Left ventricle myocardium inferior (tissue), 1 donor: ENCODE measurements around the gene PCDHB7. TPM values are rescaled to one million over a fixed set of nuclear protein-coding genes. Genes with fewer than 3 reads are reported as not detected.
A peak's percentile ranks its signal among the peaks of the same experiment; 100 is the strongest.
"Not testable (repeated sequence)": the region's sequence is repeated elsewhere in the genome, so short reads cannot be mapped to it uniquely, and the experiment has no call there.

ENCODE experiments used
- DNase-seq: peaks from one replicate; pipeline ENCODE4 v3.0.0-alpha.2; 2020
- H3K27ac ChIP-seq: fragments of 200-600 bp; replicated peaks from 2 replicates; pipeline ENCODE4 v1.8.0; 2021
- H3K27me3 ChIP-seq: fragments of 200-600 bp; 2 replicates; pipeline ENCODE4 v1.8.0; 2021; ENCODE audit warnings: low read depth
- H3K36me3 ChIP-seq: fragments of 200-600 bp; 2 replicates; pipeline ENCODE4 v1.8.0; 2021
- H3K4me1 ChIP-seq: fragments of 200-600 bp; 2 replicates; pipeline ENCODE4 v1.8.0; 2021
- H3K4me3 ChIP-seq: fragments of 200-600 bp; 2 replicates; pipeline ENCODE4 v1.8.0; 2021; ENCODE audit warnings: mild to moderate bottlenecking, moderate library complexity
- H3K9me3 ChIP-seq: fragments of 200-600 bp; replicated peaks from 2 replicates; pipeline ENCODE4 v1.8.0; 2021
- CTCF ChIP-seq: fragments of 200-600 bp; IDR thresholded peaks from 2 replicates; pipeline ENCODE4 v1.8.0; 2021; ENCODE audit warnings: antibody characterized with exemption, mild to moderate bottlenecking, borderline replicate concordance
- intact Hi-C: fragments of 100-400 bp; cut with micrococcal nuclease; formaldehyde crosslinking; loops from one replicate; pipeline ENCODE4 v1.11.0; 2022
- long read RNA-seq: library from polyadenylated mRNA; unstranded; transcript quantifications from one replicate; pipeline ENCODE4 v2.0.0, GENCODE V29; 2021
- total RNA-seq: library from RNA; stranded (reverse); fragmentation: NEBNext Ultra II Directional; extraction: Animal tissue kit (Norgen Biotek cat#: 25700); gene quantifications from one replicate; pipeline ENCODE4 v1.2.1, GENCODE V29; 2021
- donor health status: DM: no; HTN: yes; CAD: no; lungs with severe emphysema.

The PCDHB7 gene
- 0.55 TPM for total RNA-seq
- long read RNA-seq, partial matches to known transcripts: 0 of 3 reads
- long read RNA-seq, other reads (novel, unspliced or antisense): 0 of 3 reads

DNA sequence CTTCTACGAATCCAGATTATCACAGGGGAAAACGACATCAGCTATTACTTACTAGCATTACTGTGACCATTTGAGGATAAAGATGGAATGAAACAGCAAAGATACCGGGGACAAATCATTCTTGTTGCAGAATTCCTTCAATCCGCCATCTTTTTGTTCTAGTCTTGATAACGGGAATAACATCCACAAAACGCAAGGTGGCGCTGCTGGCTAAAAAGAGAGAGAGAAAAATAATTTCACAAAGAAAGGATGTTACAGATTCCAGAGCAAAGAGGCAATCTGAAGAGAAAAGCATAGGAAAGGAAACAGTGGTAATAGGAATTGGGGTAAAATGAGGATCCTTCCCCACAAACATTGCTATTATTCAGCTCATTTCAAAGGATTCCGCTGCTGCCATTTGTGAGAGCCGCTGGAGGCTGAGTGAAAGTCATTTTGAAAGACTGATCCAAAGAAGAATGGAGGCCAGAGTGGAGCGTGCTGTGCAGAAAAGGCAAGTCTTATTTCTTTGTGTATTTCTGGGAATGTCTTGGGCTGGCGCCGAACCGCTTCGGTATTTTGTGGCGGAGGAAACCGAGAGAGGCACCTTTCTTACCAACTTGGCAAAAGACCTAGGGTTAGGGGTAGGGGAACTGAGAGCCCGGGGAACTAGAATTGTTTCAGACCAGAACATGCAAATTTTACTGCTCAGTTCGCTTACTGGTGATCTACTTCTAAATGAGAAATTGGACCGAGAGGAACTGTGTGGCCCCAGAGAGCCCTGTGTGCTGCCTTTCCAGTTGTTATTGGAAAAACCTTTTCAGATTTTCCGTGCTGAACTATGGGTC is at the start of gene PCDHB7:
PCDHB7 (plus strand) TSS at position 264 of the 824 bp plus-strand sequence; CDS start at position 456, 192 bp downstream.
- Histone ChIP-seq H3K4me3 (peak within 1 kb of the TSS; percentile 46), H3K36me3 (peaks cover 8% of the 10 kb centered on the region), H3K9me3 (peaks cover 58% of the 10 kb centered on the region), H3K27me3 (peaks cover 76% of the 10 kb centered on the region), H3K27ac (no peak within 1 kb of the TSS), H3K4me1 (no peaks in the 10 kb centered on the region)
- no peak for DNase-seq
- TF ChIP-seq CTCF: peak; percentile 56
- intact Hi-C loops: no loop called here

DNA sequence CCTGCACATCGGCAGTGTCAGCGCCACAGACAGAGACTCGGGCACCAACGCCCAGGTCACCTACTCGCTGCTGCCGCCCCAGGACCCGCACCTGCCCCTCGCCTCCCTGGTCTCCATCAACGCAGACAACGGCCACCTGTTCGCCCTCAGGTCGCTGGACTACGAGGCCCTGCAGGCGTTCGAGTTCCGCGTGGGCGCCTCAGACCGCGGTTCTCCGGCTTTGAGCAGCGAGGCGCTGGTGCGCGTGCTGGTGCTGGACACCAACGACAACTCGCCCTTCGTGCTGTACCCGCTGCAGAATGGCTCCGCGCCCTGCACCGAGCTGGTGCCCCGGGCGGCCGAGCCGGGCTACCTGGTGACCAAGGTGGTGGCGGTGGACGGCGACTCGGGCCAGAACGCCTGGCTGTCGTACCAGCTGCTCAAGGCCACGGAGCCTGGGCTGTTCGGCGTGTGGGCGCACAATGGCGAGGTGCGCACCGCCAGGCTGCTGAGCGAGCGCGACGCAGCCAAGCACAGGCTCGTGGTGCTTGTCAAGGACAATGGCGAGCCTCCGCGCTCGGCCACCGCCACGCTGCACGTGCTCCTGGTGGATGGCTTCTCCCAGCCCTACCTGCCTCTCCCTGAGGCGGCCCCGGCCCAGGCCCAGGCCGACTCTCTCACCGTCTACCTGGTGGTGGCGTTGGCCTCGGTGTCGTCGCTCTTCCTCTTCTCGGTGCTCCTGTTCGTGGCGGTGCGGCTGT is 48.9 kb upstream of the PCDHB7 start:
- H3K4me1 ChIP-seq, H3K36me3 ChIP-seq, H3K27ac ChIP-seq, DNase-seq, intact Hi-C loops: not testable (repeated sequence)
- Histone ChIP-seq H3K27me3 (peaks cover 48% of the 10 kb centered on the region), H3K4me3 (peak overlapping the region; percentile 6), H3K9me3 (peaks cover 48% of the 10 kb centered on the region)

GRCh38 chr5:141127305-141127704 is 45.1 kb upstream of the PCDHB7 start:
- no peak for DNase-seq
- Histone ChIP-seq H3K4me1 (no peaks in the 10 kb centered on the region), H3K4me3 (no peak overlapping the region), H3K36me3 (peaks cover 4% of the 10 kb centered on the region), H3K27ac (no peak overlapping the region), H3K9me3 (peaks cover 67% of the 10 kb centered on the region), H3K27me3 (peaks cover 32% of the 10 kb centered on the region)
- intact Hi-C loops: no loop called here
- TF ChIP-seq CTCF: no peak

DNA sequence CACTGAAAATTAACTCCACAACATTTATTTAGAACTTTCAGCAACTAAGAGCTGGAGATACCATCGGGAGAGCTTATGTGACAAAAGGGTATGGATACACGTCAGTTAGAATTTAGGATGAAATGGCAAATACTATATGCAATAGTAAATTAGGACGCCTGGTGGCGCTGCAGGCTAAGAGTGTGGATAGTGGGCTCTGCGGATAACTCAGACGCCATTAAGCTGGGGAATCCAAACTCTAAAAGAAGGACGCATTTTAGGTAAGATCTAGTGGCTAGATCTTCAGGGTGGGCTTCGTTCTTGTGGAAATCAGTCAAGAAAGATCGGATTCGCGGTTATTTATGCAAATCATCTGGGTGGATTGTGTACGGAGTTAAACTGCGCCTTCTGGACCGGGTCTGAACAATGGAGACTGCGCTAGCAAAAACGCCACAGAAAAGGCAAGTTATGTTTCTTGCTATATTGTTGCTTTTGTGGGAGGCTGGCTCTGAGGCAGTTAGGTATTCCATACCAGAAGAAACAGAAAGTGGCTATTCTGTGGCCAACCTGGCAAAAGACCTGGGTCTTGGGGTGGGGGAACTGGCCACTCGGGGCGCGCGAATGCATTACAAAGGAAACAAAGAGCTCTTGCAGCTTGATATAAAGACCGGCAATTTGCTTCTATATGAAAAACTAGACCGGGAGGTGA is 37.3 kb upstream of the PCDHB7 start, which contains the start of gene PCDHB5:
PCDHB5 (plus strand) TSS at position 177 of the 688 bp plus-strand sequence; CDS start at position 406, 229 bp downstream.
- DNase-seq: no peak
- H3K4me1 ChIP-seq: no peaks in the 10 kb centered on the region
- H3K9me3 ChIP-seq: peaks cover 98% of the 10 kb centered on the region
- no peaks in the 10 kb centered on the region for H3K36me3 ChIP-seq
- peak within 1 kb of the TSS; percentile 58 for H3K4me3 ChIP-seq
- no peak within 1 kb of the TSS for H3K27ac ChIP-seq
- peak; percentile 53 for TF ChIP-seq CTCF
- H3K27me3 ChIP-seq: peaks cover 17% of the 10 kb centered on the region
- intact Hi-C loops: no loop called here

DNA sequence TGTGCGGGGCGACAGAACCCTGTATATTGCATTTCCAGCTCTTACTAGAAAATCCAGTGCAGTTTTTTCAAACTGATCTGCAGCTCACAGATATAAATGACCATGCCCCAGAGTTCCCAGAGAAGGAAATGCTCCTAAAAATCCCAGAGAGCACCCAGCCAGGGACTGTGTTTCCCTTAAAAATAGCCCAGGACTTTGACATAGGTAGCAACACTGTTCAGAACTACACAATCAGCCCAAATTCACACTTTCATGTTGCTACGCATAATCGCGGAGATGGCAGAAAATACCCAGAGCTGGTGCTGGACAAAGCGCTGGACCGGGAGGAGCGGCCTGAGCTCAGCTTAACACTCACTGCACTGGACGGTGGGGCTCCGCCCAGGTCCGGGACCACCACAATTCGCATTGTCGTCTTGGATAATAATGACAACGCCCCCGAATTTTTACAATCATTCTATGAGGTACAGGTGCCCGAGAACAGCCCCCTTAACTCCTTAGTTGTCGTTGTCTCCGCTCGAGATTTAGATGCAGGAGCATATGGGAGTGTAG is 36.7 kb upstream of the PCDHB7 start:
- TF ChIP-seq CTCF: no peak
- peaks cover 98% of the 10 kb centered on the region for H3K9me3 ChIP-seq
- no peak for DNase-seq
- no peak overlapping the region for H3K27ac ChIP-seq
- intact Hi-C loops: no loop called here
- no peaks in the 10 kb centered on the region for H3K4me1 ChIP-seq
- peak overlapping the region; percentile 58 for H3K4me3 ChIP-seq
- peaks cover 18% of the 10 kb centered on the region for H3K27me3 ChIP-seq
- no peaks in the 10 kb centered on the region for H3K36me3 ChIP-seq

DNA sequence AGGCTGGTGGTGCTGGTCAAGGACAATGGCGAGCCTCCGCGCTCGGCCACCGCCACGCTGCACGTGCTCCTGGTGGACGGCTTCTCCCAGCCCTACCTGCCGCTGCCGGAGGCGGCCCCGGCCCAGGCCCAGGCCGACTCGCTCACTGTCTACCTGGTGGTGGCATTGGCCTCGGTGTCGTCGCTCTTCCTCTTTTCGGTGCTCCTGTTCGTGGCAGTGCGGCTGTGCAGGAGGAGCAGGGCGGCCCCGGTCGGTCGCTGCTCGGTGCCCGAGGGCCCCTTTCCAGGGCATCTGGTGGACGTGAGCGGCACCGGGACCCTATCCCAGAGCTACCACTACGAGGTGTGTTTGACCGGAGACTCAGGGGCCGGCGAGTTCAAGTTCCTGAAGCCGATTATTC is 35.1 kb upstream of the PCDHB7 start:
- intact Hi-C loops, H3K27ac ChIP-seq, H3K4me3 ChIP-seq, H3K4me1 ChIP-seq, H3K36me3 ChIP-seq, DNase-seq: not testable (repeated sequence)
- H3K27me3 ChIP-seq: peaks cover 34% of the 10 kb centered on the region
- H3K9me3 ChIP-seq: peaks cover 94% of the 10 kb centered on the region
